Activated CD4-positive, alpha-beta T cell treated with anti-CD3 and anti-CD28 coated beads, Interleukin-2, amount 50 U/mL, for 1 hour (primary cell): ENCODE data around the gene MEI1.
"Not testable (repeated sequence)": the region's sequence is repeated elsewhere in the genome, so short reads cannot be mapped to it uniquely, and the experiment has no call there.

Experiments
- DNase-seq: peaks from one replicate; pipeline ENCODE4 v3.0.0-alpha.2; 2020

Gene MEI1

DNA sequence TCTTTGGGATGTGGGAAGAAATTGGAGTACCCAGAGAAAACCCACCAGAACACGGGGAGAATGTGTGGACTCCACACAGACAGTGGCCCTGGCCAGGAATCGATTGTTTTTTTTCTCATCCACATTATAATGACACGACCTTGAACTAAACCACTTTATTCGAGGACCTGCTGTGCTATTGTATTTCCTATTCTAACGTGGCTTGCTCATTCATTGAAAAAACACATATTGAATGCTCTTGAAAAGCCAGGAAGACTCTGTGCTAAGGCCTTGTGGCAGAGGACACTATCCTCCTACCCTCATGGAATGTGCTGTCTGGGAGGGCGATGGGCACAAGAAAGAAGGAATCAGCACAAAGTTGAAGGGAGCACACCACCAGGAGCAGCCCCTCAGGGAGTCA lies 124.5 kb downstream of the MEI1 start:
- DNase-seq = no peak

DNA sequence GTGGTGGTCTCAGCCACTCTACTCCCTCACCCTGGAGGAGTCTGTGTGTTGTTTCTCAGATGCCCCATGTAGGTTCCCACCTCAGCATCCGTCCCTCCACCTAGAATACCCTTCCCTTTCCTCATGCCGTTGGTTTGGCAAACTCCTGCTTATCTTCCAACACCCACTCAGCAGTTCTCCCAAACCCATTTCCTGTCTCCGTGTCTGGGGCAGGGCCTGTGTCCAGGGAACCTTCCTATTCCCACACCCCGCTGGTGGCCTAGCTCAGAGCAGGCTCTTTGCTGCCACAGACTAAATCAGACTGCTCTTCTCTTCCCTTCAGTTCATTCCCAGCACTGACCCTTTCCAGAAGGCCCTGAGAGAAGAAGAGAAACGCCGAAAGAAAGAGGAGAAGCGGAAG lies 126.1 kb downstream of the MEI1 start:
- no peak for DNase-seq

DNA sequence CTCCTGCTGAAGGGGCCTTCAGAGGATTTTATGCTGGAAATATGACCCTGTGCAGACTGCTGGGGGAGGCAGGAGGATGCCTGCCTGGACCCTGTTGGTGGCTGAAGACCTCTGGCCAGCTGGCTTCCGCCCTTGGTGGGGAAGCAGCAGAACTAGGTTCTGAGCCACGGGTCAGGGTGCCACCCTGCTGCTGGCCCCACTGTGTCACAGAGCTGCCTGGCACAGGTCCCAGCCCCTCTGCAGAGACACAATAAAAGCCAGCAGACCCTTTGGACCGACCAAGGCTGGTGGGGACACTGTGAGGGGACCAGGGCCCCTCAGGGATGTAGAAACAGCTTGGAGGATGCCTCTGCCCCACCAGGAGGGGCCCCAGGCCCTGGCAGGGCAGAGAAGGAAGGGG lies 126.7 kb downstream of the MEI1 start:
- no peak for DNase-seq

- no peak for DNase-seq
These were observed 127.4 kb downstream of the MEI1 start for GRCh38 chr22:41826430-41827383.

- DNase-seq = no peak
These were observed 128.4 kb downstream of the MEI1 start for GRCh38 chr22:41827671-41828070.

GRCh38 chr22:41828516-41828915 lies 129.2 kb downstream of the MEI1 start:
- no peak for DNase-seq

GRCh38 chr22:41830174-41830573 lies 130.9 kb downstream of the MEI1 start:
- DNase-seq = no peak

- DNase-seq = no peak
These were observed 132.1 kb downstream of the MEI1 start for GRCh38 chr22:41831383-41831782.

GRCh38 chr22:41831828-41832552 lies 132.7 kb downstream of the MEI1 start:
- no peak for DNase-seq

- DNase-seq = peak; percentile 99
These were observed 133.5 kb downstream of the MEI1 start, which contains the start of gene SREBF2 for GRCh38 chr22:41832553-41833368. TSS of gene SREBF2 (plus strand) at chr22:41833105. CDS start at chr22:41833271, 166 bp downstream.

- peak; percentile 27 for DNase-seq
These were observed 134.2 kb downstream of the MEI1 start for GRCh38 chr22:41833369-41834004.

DNA sequence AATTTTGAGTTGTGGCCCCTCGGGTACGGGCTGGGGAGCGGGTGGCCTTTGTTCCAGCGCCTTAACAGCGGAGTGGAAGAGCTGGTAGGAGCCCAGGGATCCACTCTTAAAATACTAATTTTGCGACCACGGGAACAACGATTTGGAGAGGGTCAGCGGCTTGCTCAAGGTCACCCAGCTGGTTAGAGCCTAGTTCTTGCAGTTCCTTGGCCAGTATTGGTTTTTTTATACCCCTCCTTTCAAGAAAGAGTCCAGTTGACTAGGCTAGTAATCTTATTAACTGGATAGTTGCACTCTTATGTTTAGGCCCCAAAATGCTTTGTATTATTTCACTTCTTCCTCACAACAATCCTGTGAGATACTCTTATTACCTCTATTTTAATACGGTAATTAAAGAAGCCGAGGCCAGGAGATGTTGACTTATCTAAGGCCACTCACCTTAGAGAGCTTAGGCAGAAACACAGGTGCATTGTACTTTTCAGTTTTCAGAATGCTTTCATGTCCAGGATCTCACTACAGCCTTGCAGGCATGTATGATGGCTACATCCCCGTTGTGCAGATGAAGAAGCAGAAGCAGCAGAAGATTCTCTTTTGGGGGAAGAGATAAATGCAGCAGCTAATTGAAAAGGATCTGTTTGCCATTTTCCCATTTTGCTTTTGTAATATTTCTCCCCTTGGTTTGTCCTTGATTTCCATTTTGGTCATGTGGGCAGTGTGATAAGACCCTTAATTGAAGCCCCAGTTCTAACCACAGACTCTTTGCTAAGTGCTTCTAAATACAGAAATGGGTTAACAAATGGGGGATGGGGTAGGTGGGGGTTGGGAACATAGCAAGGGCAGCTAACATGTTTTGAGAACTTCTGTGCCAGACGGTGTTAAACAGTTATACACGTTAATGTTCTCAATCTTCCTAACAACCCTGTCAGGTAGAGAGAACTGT lies 135.0 kb downstream of the MEI1 start:
- DNase-seq = no peak

GRCh38 chr22:41835462-41835861 lies 136.2 kb downstream of the MEI1 start:
- DNase-seq = not testable (repeated sequence)

GRCh38 chr22:41836551-41836950 lies 137.2 kb downstream of the MEI1 start:
- DNase-seq = no peak

GRCh38 chr22:41838842-41839618 lies 139.7 kb downstream of the MEI1 start:
- DNase-seq = no peak

- no peak for DNase-seq
These were observed 140.9 kb downstream of the MEI1 start for GRCh38 chr22:41840216-41840615.

- no peak for DNase-seq
These were observed 141.9 kb downstream of the MEI1 start for GRCh38 chr22:41841085-41841712.

- DNase-seq = no peak
These were observed 144.0 kb downstream of the MEI1 start for GRCh38 chr22:41842996-41843970.

- no peak for DNase-seq
These were observed 144.7 kb downstream of the MEI1 start for GRCh38 chr22:41844036-41844435.
